Stimulated activated CD4-positive, alpha-beta T cell treated with anti-CD3 and anti-CD28 coated beads, Interleukin-15, amount 100 ng/mL, for 1 hour (primary cell): Measurements from ENCODE around the gene CFAP58.
A peak's percentile ranks its signal among the peaks of the same experiment; 100 is the strongest.

Experiments used
- DNase-seq, 2 donors: peaks; one replicate each; pipeline ENCODE4 v3.0.0-alpha.2; 2020; ENCODE audit warnings: low read depth in 1 of 2, low spot score in 1 of 2

CFAP58 gene

GRCh38 chr10:104321725-104322415 lies 31.8 kb upstream of the CFAP58 start:
- DNase-seq, result no peak

DNA sequence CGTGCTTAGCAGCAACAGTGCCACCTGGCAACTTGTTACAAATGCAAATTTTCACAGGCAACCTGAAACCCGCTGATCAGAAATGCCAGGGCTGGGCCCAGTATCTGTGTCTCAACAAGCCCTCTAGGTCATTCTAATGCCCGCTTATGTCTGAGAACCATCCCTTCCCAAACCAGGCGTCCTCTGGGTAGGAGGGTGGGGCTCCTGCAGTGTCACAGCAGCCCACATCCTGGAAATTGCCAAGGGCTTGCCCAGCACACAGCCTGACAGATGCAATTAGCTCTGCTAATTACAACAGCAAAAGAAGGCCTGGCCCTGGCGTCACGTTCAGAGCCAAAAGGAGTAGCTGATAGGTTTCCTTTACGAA lies 31.2 kb upstream of the CFAP58 start:
- DNase-seq, result no peak

DNA sequence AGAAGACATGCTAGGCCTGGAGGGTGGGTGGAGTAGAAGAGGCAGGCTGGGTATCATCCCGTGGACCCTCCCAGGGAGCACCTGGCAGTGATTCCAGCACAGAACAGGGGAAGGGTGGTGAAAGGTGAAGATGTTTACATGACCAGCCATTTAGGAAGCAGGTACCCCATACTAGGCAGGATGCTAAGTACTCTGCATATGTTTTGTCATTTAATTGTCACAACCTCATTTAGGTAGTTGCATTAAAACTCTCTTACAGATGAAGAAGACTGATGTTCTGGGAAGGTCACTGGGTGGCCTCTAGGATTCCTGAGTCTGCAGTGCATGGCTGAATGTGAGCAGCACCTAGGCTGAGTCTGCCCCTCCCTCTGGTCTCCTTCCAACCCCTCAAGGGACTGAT lies 30.5 kb upstream of the CFAP58 start:
- DNase-seq, result no peak

- DNase-seq, result no peak
Observed at GRCh38 chr10:104323760-104324201, 29.9 kb upstream of the CFAP58 start.

DNA sequence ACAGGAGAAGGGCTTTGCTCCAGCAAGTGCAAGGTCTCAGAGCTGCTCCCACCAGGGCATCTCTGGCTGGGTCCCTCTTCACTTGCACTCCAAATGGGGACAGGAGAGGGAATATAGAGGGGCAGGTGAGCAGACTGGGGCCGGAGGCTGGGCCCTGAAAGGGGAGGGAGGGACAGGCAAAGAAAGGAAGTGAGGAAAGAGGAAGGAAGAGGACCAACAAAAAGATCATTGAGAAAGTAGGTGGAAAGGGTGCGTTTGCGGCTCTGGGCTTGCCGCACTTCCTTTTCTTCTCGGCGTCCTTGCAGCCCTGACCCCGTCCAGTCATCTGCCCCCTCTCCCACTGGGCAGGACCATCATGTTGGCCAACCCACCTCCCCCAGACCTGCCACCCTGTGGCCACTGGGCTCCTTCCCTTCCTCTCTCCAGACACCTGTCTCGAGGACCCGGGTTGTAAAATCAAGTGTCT lies 29.4 kb upstream of the CFAP58 start:
- no peak for DNase-seq

- no peak for DNase-seq
Observed at GRCh38 chr10:104324931-104325330, 28.7 kb upstream of the CFAP58 start.

DNA sequence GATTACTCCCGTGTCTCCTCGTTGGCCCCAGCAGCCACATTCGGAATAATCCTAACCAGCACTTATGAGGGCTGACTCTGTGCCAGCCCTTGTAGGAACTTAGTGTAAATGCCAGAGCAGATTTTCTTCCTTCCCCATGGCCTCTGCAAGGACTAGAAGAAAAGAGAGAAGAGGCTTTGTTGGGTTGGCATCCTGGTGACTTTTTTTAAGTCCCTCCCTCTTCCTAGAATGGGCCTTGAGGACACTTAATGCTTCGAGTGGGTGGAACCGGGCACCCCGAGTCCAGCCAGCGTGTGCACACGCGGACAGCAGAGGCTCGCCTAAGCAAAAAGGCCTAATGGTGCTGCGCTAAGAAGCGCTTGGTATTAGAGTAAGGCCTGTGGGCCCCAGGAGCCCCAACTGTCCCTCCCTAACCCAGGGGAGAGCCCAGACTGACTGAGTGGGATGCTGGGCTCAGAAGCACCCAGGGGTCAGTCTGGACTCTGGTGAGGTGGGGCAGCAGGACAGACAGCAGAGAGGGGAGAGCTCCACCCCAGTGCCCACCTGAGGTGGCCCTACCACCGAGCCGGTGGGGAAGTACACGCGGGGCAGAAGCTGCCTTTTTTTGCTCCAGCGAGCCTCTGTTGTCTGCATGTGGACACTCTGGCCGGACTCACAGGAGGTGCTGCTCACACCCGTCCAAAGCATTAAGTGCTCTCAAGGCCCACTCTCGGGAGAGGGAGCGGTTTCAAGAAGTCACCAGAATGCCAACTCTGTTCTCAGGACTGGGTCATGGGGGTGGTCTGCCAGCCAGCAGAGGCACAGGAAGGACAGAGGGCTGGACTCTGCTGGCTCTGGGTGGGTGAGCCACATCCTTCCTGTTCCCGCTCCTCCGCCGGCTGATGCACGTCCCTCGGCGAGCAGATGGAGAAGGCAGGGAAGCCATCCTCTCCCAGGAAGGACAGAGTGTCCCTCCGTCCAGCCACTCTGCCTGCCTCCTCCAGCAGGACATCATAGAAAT lies 27.9 kb upstream of the CFAP58 start:
- DNase-seq, result no peak

DNA sequence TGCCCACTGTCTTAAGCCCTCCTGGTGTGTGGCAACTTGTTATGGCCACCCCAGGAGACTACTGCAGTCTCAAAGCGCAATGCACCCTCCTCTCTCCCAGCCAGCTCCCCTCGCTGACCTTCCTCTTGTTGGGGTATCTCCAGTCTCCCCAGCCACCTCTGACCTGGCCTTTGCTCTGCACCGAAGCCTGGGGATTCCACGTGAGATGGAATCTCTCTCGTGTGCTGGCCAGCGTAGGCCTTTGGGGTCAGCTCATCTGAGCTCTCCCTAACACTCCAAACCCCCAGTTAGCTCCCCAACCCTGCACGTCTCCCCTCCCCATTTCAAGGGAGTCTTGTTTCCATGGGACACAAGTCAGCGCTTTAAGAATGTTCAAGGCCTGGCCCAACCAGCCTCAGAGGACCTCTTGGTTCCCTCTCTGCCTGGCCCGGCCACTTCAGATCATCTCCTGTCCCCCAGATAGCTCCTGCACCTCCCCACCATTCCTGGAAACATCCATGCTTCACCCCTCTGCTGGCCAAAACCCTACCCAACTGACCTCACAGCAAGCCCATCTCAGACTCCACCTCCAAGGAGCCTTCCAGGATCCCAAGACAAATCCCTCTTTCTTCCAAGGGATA lies 26.5 kb upstream of the CFAP58 start:
- DNase-seq, result no peak

- DNase-seq, result no peak
Observed at GRCh38 chr10:104327745-104328645, 25.6 kb upstream of the CFAP58 start.

GRCh38 chr10:104328646-104328895 lies 25.1 kb upstream of the CFAP58 start:
- no peak for DNase-seq

DNA sequence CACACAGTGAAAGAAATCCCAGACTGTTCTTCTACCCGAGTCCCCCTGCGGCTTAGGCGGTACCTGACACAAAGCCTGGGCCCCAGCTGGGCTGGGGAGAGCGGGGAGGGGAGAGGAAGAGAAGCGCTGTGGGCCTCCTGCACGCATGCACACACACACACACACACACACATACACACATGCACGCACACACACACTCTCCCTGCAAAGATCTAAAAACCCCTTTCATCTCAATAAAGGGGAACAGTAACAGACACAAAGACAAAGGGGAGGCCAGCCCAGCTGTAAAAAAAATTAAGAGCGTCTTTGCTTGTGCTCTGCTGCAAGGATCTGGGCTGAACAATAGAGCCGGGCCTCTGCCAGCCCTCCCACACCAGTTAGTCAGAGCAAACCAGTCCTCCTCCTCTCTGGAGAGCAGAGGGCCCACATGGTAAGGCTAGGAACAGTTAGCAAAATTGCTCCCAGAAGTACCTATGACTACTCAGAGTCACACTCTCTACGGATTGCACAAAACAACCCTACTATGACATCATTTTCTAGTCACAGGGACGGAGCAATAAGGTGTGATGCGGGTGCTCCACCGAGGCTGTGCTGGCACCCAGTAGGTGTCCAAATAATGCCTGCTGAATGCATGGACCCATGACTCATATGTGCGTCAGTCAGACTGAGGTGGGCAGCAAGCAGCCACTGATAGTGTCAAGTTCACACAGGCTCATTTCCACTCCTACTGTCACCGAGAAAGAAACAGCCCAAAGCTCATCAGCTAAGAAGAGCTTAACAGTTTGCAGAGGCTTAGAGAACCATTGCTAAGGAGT lies 24.5 kb upstream of the CFAP58 start:
- DNase-seq, result peak; percentile 38 to 47

DNA sequence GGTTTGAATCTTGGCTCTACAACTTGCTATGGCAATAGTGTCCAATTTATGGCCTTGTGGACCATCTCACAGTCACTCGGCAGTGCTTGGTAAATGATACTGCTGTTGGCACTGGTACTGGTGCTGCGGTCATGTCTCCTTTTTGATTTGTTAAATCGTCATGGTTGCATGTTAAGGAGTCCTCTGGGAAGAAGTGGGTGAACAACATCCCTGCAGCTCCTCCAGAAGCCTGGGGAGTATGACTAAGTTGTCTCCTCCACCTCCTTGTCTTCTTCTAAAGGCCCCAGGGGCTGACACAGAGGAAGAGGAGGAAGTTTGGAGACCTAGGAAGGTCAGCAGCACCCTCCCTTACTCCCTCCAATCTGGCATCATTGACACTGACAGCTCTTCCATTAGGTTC lies 23.9 kb upstream of the CFAP58 start:
- no peak for DNase-seq

GRCh38 chr10:104330168-104331110 lies 23.2 kb upstream of the CFAP58 start:
- no peak for DNase-seq

DNA sequence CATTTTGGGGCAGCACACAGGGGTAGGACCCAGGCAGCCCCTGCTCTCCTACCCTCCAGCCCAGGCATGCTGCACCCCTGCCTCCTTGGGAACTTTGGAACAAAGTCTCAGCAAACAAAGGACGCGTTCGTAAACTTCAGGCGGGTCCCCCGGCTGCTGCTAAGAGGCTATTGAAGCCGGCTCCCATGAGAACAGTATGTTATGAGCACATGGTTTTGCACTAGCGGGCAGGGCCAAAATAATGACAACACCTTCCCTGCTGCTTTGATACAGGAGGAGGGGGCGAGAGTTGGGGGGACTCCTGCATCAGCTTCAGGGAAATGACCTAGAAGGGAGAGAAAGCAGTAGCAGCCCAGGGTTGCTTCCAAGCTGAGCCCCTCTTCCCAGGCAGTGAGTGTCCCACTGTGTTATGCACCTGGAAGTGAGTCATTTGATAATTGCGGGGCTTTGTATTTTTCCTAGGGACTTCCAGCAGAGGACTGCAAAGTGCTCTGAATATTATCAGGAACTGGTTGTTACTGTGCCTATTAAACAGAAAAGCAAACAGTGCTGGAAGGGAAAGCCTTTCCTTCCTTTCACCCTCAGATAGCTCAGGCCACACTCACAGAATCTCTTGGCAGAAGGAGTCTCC lies 22.3 kb upstream of the CFAP58 start:
- DNase-seq, result no peak

GRCh38 chr10:104332243-104333031 lies 21.2 kb upstream of the CFAP58 start:
- no peak for DNase-seq

- no peak for DNase-seq
Observed at GRCh38 chr10:104333032-104333727, 20.5 kb upstream of the CFAP58 start.

DNA sequence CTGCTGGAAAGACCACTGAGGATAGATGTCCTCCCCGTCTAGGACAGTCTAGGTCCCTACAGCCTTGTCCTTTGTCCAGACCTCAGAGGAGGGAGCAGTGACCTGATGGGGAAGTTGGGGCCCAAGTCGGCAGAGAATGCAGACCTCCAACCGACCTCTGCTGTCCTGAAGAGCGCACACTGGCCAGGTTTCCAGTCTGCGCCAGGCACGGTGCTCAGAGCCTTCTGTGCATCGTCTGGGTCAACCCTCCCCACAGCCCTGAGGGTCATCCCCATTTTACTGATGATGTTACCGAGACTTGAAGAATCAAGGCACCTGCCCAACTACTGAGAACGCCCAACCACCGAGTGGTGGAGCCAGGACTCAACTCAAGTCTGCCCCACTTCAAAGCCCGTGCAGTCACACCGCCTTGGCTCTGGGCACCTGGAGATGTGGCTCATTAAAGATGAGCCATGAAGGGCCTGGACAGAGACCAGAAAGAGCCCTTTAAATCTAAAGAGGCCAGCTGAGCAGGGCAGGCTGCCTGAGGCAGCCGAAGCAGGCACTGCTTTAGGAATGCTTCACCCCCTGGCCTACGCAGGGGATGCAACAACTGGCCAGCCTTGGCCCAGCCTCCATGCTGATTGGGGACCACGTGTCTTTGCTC lies 19.8 kb upstream of the CFAP58 start:
- DNase-seq, result no peak
